GM12873 (cell line): ENCODE results near the gene TRAPPC1.

ENCODE experiments used
- CTCF ChIP-seq: IDR thresholded peaks from 2 replicates; pipeline ENCODE4 v1.5.1; 2012; ENCODE audit warnings: low read depth, mild to moderate bottlenecking, moderate library complexity, low read length, control low read depth; ENCODE audit not compliant: insufficient read depth; ENCODE audit errors: missing control alignments

Gene TRAPPC1

GRCh38 chr17:7950578-7950977 lies 18.8 kb upstream of the TRAPPC1 start:
- no peak for TF ChIP-seq CTCF

GRCh38 chr17:7947651-7948050 lies 15.9 kb upstream of the TRAPPC1 start:
- no peak for TF ChIP-seq CTCF

DNA sequence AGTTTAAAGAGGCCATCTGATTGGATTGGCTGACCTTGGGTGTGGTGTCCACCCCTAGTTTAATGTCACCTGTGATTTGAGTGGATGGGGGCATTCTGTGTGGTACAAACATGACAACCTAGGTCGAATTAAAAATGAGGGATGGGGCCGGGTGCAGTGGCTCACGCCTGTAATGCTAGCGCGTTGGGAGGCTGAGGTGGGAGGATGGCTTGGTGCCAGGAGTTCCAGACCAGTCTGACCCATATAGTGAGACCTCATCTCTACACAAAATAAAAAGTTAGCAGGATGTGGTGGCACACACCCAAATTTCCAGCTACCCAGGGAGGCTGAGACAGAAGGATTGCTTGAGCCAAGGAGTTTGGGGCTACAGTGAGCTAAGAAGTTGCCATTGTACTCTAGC lies 14.7 kb upstream of the TRAPPC1 start:
- no peak for TF ChIP-seq CTCF

- no peak for TF ChIP-seq CTCF
Observed at GRCh38 chr17:7945651-7946050, 13.9 kb upstream of the TRAPPC1 start.

DNA sequence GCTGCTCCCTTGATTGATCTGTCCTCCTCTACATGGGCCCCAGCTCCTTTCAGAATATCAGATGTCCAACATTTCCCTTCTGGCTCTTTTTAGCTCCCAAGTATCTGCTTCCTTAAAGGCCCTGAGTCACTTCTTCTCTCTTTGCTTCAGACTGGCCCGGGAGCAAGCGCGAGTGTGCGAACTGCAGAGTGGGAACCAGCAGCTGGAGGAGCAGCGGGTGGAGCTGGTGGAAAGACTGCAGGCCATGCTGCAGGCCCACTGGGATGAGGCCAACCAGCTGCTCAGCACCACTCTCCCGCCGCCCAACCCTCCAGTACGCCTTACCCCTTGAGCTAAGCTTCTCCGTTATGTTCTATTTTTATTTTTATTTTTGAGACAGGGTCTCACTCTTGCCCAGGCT lies 12.6 kb upstream of the TRAPPC1 start:
- no peak for TF ChIP-seq CTCF

DNA sequence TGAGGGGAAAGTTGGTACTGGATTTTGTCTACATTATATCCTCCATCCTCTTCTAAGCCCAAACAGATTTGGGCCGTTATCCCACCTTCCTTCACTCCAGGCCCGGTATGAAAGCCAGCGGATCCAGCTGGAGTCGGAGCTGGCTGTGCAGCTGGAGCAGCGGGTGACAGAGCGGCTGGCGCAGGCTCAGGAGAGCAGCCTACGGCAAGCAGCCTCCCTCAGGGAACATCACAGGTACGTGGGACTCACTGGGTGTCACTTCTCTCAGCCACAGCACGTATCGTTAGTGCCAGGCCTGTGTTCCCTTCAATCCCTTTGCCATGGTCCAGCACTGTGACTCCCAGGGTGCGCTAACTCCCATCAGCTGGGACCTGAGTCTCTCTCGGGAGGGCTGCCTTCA lies 11.5 kb upstream of the TRAPPC1 start:
- TF ChIP-seq CTCF, result no peak

DNA sequence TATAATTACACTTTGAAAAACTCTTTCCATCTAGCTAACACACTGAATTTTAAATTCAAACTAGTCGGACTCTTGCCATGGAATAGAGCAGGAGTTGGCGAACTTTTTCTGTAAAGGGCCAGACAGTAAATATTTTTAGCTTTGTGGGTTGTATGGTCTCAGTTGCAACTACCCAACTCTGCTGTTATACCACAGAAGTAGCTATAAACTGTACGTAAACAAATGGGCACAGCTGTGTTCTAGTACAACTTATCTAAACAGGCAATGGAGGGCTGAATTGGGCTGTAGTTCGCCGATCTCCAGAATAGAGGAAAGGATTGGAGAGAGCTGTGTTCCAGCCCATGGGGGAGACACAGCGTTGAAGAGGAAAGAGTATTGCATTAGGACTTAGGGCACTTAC lies 9.0 kb upstream of the TRAPPC1 start:
- TF ChIP-seq CTCF, result no peak

DNA sequence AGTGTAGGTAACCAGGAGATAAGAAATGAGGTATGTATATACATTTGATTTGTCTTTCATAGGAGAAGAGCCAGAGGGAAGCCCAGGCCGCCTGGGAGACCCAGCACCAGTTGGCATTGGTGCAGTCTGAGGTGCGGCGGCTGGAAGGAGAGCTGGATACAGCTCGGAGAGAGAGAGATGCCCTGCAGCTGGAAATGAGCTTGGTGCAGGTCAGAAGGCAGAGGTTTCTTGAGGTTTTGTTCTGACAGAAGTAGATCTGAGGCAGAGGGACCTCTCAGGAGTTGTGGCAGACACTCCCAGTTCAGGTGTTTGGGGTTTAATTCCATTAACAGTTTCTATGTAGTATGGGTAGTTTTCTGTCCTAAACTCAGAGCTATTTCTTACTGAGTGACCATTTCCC lies 8.3 kb upstream of the TRAPPC1 start:
- no peak for TF ChIP-seq CTCF
